GM12872 (cell line): Measurements from ENCODE around the gene FICD.

ENCODE experiments used
- CTCF ChIP-seq: IDR thresholded peaks from 3 replicates; pipeline ENCODE4 v1.5.1; 2011; ENCODE audit warnings: low read depth, mild to moderate bottlenecking, low read length, moderate library complexity; ENCODE audit not compliant: insufficient read depth

Gene FICD

GRCh38 chr12:108518101-108518715 lies 3.1 kb downstream of the FICD start:
- no peak for TF ChIP-seq CTCF

GRCh38 chr12:108518716-108519496 lies 3.8 kb downstream of the FICD start:
- TF ChIP-seq CTCF: no peak

GRCh38 chr12:108519558-108519957 lies 4.5 kb downstream of the FICD start:
- no peak for TF ChIP-seq CTCF

- no peak for TF ChIP-seq CTCF
Measured at GRCh38 chr12:108523365-108523764, 8.3 kb downstream of the FICD start.

GRCh38 chr12:108525681-108526080 lies 10.6 kb downstream of the FICD start:
- TF ChIP-seq CTCF: no peak

- TF ChIP-seq CTCF: peak; percentile 2; the same call in 1 of the 3 replicates
Measured at GRCh38 chr12:108526482-108527165, 11.5 kb downstream of the FICD start.

- TF ChIP-seq CTCF: no peak
Measured at GRCh38 chr12:108527166-108527496, 12.1 kb downstream of the FICD start.
